ENCODE measurements around the gene ATP2B1. TPM values are rescaled to one million over a fixed set of nuclear protein-coding genes. Genes with fewer than 3 reads are reported as not detected.
A peak's percentile ranks its signal among the peaks of the same experiment; 100 is the strongest.

Gene ATP2B1
- polyA plus RNA-seq, 5 donors: 65.0 to 99.6 (median 90.1) TPM

- DNase-seq: no peak
Measured at GRCh38 chr12:89662623-89663022, 46.0 kb downstream of the ATP2B1 start.

GRCh38 chr12:89661706-89662330, 46.8 kb downstream of the ATP2B1 start:
- DNase-seq: no peak

- DNase-seq: no peak
Measured at GRCh38 chr12:89657739-89658138, 50.9 kb downstream of the ATP2B1 start.

GRCh38 chr12:89657066-89657465, 51.6 kb downstream of the ATP2B1 start:
- no peak for DNase-seq

GRCh38 chr12:89655841-89656240, 52.8 kb downstream of the ATP2B1 start:
- DNase-seq: no peak

GRCh38 chr12:89651192-89651591, 57.4 kb downstream of the ATP2B1 start:
- DNase-seq: no peak

GRCh38 chr12:89650239-89650638, 58.4 kb downstream of the ATP2B1 start:
- DNase-seq: no peak

- DNase-seq: no peak
Measured at GRCh38 chr12:89649820-89650219, 58.8 kb downstream of the ATP2B1 start.

GRCh38 chr12:89649139-89649538, 59.5 kb downstream of the ATP2B1 start:
- DNase-seq: no peak

- no peak for DNase-seq
Measured at GRCh38 chr12:89648211-89648930, 60.3 kb downstream of the ATP2B1 start.

- DNase-seq: no peak
Measured at GRCh38 chr12:89645434-89645833, 63.2 kb downstream of the ATP2B1 start.

- no peak for DNase-seq
Measured at GRCh38 chr12:89642959-89643358, 65.7 kb downstream of the ATP2B1 start.

GRCh38 chr12:89636776-89637160, 71.9 kb downstream of the ATP2B1 start:
- DNase-seq: no peak

- DNase-seq: no peak
Measured at GRCh38 chr12:89636052-89636775, 72.4 kb downstream of the ATP2B1 start.

- DNase-seq: no peak
Measured at GRCh38 chr12:89634508-89634907, 74.1 kb downstream of the ATP2B1 start.

GRCh38 chr12:89632778-89633177, 75.9 kb downstream of the ATP2B1 start:
- no peak for DNase-seq

- no peak for DNase-seq
Measured at GRCh38 chr12:89622115-89622514, 86.5 kb downstream of the ATP2B1 start.

- peak in 1 of 2 donors; percentile 9 for DNase-seq
Measured at GRCh38 chr12:89621521-89621920, 87.1 kb downstream of the ATP2B1 start.

GRCh38 chr12:89619764-89620163, 88.9 kb downstream of the ATP2B1 start:
- DNase-seq: no peak

- no peak for DNase-seq
Measured at GRCh38 chr12:89618113-89618862, 90.3 kb downstream of the ATP2B1 start.

- no peak for DNase-seq
Measured at GRCh38 chr12:89610366-89610765, 98.3 kb downstream of the ATP2B1 start.

- no peak for DNase-seq
Measured at GRCh38 chr12:89603678-89604077, 105.0 kb downstream of the ATP2B1 start.

All from right lung (tissue), 5 donors.